ENCODE results near the gene RASGRF2.

The RASGRF2 gene

DNA sequence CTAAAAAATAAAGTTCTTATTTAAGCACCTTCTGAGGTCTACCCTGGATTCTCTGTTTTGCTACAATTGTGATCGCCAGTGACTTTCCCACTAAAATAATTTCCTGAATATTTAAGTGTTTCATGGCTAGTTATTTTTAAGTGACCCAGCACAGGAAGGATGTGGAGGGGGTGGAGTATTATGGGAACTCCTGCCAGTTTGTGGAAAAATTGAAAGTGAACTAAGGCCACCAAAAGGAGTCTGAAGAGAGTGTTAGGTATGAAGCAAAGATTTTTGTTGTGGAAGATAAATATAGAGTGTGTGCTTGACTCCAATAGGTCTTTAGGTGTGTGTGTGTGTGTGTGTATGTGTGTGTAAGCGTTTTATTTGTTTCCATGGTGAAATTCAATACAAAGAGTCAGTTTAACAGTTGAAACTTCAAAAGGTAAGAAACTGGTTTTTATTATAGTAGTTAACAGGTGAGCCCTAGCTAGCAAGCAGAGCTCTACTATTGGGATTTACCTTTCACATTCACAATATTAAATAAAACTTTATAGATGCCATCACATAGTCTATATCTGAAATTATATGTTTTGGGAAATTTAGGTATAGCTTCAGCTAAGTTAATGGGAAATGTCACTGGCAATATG is 25.6 kb downstream of the RASGRF2 start:
- no peaks in the 10 kb centered on the region for H3K36me3 ChIP-seq
- H3K4me1 ChIP-seq: no peaks in the 10 kb centered on the region
- intact Hi-C loops (cut with DNase I; ENCODE audit: low total_unique reads): no loop called here
- H3K27me3 ChIP-seq: no peaks in the 10 kb centered on the region
- no peak overlapping the region for H3K27ac ChIP-seq
- TF ChIP-seq, protein P1, sequence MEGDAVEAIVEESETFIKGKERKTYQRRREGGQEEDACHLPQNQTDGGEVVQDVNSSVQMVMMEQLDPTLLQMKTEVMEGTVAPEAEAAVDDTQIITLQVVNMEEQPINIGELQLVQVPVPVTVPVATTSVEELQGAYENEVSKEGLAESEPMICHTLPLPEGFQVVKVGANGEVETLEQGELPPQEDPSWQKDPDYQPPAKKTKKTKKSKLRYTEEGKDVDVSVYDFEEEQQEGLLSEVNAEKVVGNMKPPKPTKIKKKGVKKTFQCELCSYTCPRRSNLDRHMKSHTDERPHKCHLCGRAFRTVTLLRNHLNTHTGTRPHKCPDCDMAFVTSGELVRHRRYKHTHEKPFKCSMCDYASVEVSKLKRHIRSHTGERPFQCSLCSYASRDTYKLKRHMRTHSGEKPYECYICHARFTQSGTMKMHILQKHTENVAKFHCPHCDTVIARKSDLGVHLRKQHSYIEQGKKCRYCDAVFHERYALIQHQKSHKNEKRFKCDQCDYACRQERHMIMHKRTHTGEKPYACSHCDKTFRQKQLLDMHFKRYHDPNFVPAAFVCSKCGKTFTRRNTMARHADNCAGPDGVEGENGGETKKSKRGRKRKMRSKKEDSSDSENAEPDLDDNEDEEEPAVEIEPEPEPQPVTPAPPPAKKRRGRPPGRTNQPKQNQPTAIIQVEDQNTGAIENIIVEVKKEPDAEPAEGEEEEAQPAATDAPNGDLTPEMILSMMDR (IDR thresholded peaks at IDR 0.05): no peak
- H3K9me3 ChIP-seq: no peaks in the 10 kb centered on the region
- H3K4me3 ChIP-seq: no peak overlapping the region
- DNase-seq: no peak

GRCh38 chr5:80986382-80986781 is 26.2 kb downstream of the RASGRF2 start:
- Histone ChIP-seq H3K9me3 (no peaks in the 10 kb centered on the region), H3K4me3 (no peak overlapping the region), H3K27me3 (no peaks in the 10 kb centered on the region), H3K36me3 (no peaks in the 10 kb centered on the region), H3K27ac (no peak overlapping the region), H3K4me1 (no peaks in the 10 kb centered on the region)
- intact Hi-C loops (cut with DNase I; ENCODE audit: low total_unique reads): no loop called here
- TF ChIP-seq, protein P1 (IDR thresholded peaks at IDR 0.05): no peak
- no peak for DNase-seq

GRCh38 chr5:80987078-80987766 is 27.1 kb downstream of the RASGRF2 start:
- Histone ChIP-seq H3K4me3 (no peak overlapping the region), H3K27ac (no peak overlapping the region), H3K36me3 (no peaks in the 10 kb centered on the region), H3K9me3 (no peaks in the 10 kb centered on the region), H3K4me1 (no peaks in the 10 kb centered on the region), H3K27me3 (no peaks in the 10 kb centered on the region)
- no peak for DNase-seq
- intact Hi-C loops (cut with DNase I; ENCODE audit: low total_unique reads): no loop called here
- TF ChIP-seq, protein P1 (IDR thresholded peaks at IDR 0.05): no peak

GRCh38 chr5:80988419-80988935 is 28.3 kb downstream of the RASGRF2 start:
- Histone ChIP-seq H3K27ac (no peak overlapping the region), H3K4me1 (no peaks in the 10 kb centered on the region), H3K36me3 (no peaks in the 10 kb centered on the region), H3K27me3 (no peaks in the 10 kb centered on the region), H3K4me3 (no peak overlapping the region), H3K9me3 (no peaks in the 10 kb centered on the region)
- no peak for DNase-seq
- TF ChIP-seq, protein P1 (IDR thresholded peaks at IDR 0.05): no peak
- intact Hi-C loops (cut with DNase I; ENCODE audit: low total_unique reads): no loop called here

DNA sequence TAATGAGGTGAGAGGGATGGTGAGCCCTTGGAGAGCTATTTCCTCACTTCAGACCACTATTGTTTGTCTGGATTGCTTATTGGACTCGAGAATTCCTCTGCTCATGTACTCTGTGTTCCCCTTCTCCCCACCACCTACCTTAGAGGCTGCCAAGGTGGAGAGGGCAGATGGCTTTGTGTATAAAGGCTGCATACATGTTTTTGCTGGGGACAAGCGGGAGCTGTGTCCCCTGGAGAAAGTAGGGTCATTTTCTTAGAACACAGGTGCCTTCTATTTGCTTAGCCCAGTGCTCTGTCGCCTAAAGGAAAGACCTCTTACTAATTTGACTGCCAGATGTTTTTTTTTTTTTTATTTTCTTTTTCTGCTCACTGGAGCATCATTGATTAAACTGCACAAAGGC is 29.7 kb downstream of the RASGRF2 start:
- no peak for DNase-seq
- H3K36me3 ChIP-seq: no peaks in the 10 kb centered on the region
- H3K9me3 ChIP-seq: no peaks in the 10 kb centered on the region
- H3K4me3 ChIP-seq: no peak overlapping the region
- TF ChIP-seq, protein P1 (IDR thresholded peaks at IDR 0.05): no peak
- intact Hi-C loops (cut with DNase I; ENCODE audit: low total_unique reads): no loop called here
- no peak overlapping the region for H3K27ac ChIP-seq
- H3K27me3 ChIP-seq: no peaks in the 10 kb centered on the region
- H3K4me1 ChIP-seq: no peaks in the 10 kb centered on the region

All from tibial artery (tissue), 4 donors.